NCI-H524 treated with DMSO at 0.1 percent for 48 hours (cell line): ENCODE results near the gene ETV3L.

ENCODE experiments used
- DNase-seq: peaks from one replicate; lab custom pipeline; 2025; lab: John Stamatoyannopoulos, UW

The ETV3L gene

DNA sequence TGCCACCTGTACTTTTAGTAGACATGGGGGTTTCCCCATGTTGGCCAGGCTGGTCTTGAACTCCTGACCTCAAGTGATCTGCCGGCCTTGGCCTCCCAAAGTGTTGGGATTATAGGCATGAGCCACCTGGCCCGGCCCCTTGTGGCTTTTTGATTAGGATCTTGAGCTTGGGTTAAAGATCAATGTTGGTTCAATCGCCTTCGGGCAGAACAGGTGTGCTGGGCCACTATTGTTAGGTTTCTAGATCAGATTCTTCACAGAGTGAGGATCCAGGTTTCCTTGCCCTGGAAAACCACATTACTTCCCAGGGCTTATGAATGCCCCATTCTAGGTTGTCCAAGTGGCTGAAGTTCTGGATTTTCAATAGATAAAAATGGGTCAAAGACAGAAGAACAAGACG, 32.5 kb upstream of the ETV3L start:
- no peak for DNase-seq

DNA sequence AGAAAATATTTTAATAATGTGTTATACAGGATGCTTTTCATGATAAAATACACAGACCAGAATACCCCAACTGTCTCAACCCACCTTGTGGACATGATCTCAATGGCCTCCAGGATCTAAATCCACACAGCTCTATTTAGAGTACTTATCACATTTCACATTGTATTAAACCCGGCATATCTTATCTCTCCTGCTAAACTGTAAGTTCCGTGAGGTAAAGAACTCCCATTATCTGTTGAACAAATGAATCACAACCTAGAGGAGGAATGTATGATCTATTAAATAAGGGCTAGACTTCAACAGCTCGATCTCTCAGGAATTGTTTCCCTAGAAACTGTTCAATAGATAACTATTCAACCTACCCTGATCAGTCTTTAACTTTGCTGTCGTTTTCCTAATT, 31.7 kb upstream of the ETV3L start:
- DNase-seq: no peak

DNA sequence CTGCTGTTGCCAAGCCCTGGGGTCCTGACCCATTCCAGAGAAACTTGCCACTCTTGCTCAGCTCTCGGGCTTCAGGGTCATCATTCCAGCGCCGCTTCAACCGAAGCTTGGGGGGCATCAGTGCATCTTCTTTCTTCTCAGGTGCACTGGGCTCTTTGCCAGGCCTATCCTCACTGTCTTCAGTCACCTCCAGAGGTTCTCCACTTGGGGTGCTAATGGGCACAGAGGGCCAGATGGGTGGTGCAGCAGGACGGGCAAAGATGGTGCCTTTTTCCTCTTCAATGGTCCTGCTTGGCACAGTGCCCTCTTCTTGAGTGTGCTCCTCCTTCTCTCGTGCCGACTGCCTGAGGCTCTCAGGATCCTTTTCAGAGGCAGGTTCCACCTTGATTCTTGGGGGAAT, 25.2 kb upstream of the ETV3L start:
- DNase-seq: no peak

DNA sequence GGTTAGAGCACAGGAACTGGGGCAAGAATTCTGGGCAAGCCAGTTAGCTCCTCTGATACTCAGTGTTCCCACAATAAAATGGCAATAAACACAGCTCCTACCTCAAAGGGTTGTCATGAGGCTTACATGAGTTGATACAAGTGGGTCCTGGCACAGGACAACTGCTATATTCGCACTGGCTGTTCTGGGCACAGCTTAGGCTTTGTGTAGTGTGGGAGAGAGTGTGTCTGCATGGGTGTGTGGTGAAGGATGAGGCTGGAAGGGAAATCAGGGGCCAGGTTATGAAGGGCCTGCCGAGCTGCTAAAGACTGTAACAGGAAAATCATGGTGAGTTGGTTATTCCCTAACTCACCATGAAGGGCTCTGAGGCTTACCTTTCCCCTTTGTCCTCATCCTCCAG, 19.8 kb upstream of the ETV3L start:
- DNase-seq: no peak

DNA sequence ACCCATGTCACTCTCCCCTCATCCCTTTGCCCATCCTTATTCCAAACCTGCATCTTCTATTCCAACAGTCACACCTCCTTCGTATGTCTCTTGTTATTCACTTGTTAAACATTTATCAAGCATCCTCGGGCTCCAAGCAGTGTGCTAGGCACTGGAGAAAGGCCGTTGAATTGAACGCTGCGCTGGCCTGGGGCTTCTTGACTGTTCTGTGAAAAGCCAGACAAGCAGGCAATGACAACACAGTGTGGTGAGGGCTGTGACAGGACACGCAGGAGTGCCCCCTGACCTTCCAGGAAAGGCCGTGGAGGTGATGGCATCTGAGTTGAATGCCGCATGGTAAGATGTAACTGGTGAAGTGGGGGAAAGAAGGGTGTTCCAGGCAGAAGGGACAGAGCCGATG, 19.4 kb upstream of the ETV3L start:
- DNase-seq: no peak

DNA sequence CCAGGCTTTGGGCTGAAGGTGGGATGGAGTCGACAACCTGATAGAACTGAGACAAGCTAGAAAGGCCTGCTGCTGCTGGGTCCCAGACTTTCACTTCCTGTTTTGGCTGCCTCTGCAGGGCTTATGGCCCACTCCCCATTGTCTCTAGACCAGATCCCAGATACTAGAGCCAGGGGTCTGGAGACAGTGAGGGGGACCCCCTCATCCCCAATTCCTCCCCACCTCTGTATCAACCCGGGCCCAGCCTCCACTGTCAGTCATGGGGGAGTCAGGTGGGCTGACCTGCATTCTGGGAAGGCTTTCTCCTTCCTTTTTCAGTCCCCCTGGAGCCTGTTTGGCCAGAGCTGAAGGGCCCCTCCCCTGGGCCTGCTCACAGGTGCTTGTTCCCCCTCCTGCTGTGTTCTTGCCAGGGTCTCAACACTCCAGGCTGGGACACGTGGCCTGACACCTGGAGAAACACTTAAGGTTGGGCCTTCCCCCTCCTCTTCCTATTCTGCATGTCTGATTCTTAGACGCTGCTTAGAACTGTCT, 18.0 kb upstream of the ETV3L start:
- no peak for DNase-seq

DNA sequence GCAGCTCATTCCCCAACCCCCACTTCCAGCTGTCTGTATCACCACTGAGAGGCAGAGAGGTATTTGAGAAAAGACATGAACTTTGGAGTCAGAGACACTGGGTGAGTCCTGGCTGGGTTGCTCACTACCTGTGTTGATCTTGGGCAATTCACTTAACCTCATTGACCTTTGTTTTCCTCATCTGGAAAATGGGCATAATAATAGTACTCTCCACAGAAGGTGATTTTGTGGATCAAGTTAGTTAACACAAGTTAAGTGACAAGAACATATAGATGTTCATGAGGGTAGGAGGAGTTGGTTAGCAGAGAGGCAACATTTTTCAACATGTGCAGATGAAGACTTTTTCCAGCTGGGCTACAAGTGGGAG, 17.1 kb upstream of the ETV3L start:
- DNase-seq: no peak

DNA sequence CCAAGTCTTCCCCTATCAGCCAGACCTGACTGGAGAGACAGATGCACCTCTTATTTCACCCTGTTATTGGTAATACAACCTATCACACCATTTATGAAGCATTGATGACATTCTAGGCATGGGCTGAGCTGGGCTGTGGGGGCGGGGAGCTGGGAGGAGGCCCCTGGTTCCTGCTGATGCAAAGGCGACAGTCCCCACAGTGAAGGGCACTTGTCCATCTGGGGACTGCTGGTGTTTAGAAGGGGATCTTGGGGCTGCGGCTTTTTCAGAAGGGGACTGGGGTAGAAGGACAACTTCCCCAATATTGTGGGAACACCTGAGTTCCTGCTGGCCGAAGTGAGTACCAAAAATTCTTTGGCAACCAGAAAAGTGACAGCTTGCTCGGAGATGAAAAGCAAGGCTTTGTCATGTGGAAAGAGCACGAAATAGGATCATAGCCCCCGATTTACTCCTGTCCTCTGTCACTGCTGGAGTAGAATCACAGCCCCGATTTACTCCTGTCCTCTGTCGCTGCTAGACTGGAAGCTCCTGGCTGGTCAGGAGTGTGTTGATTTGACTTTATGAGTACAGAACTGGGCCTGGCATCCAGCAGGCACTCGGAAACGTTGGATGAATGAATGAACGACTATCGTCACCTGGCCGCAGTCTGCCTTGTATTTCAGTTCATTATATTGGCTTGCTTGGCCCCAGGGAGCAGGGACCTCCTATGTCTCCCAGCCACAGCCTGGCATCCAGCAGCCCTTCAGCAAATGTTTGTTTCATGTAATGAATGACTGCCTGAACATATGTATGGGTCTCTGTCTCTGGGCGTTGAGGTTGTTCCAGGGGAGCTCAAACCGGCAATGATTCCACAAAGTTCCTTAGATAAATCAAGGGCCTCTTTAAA, 16.5 kb upstream of the ETV3L start:
- no peak for DNase-seq

DNA sequence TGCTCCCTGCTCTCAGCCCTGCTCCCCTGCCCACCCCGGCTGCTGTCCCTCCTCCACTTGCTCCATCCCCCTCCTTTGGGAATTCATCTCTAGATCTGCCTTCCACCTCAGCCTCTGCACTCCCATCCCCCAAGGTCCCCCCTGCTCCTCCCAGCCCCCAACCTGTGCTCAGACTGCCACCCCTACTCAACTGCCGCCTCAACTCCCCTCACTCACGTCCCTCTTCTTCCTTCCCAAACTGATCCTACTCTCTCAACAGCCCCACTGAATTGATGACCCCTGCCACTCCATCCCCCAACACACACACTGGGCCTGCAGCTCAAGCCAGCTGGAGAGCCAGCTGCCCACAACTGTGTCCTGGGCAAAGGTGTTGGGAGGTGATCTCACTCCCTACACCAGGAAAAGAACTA, 15.8 kb upstream of the ETV3L start:
- DNase-seq: no peak

DNA sequence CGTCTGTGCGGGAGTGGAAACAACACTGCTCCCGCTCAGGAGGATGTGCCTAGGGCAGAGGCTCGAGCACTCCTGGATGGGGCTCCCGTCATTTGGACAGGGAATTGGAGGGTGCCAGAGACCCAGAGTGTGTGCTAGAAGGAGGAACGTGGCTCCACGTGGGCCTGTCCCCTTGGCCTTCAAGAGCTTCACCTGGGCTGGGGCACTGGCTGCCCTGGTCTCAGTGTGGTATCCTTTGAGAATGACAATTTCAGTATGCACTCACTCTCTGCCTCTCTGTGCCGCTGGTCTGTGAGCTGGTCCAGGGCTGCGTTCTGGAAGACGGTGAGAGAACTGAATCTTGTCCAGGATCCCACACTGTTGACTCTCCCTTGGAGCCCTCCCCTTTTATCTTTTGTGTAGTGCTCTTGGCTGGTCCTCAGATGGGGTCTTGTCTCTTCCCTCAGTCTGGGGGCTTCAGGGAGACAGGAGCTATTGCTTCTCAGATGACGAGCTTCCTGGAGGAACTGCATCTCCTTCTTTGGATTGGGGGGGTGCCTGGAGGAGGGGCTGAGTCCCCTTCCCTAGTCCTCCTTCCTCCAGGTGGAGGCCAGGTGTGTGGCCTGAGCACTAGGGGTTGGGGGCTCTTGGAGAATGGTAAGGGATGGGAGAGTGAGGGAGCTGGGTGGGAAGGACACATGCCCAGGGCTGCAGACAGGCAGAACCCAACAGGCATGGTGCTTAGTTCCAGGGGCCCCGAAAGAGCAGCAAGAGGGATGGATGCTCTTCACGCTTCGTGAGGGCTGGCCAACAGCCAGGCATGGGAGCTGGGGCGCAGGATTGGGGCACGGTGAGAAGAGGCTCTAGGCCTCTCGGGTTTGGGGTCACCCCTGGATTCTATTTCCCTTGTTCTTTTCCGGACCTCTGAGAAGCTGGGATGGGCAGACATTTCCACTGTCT, 14.8 kb upstream of the ETV3L start:
- DNase-seq: no peak

DNA sequence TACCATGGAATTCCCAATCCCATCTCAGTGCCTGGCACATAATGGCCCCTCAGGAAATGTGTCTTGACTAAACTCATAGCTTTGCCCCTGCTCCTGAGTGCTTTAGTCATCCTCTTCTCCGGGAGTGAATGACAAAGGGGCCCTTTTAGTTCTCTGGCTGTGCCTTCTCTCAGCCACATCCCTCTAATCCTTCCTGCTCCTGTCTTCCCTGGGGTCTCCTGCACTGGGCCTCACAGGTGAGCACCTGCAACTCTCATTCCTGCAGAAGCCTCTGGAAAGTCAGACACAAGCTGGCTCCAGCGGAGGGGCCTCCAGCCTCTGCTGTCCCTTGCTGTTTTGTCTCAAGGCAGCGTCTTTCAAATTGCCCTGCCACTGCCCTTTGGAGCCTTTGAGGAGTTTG, 14.0 kb upstream of the ETV3L start:
- no peak for DNase-seq

DNA sequence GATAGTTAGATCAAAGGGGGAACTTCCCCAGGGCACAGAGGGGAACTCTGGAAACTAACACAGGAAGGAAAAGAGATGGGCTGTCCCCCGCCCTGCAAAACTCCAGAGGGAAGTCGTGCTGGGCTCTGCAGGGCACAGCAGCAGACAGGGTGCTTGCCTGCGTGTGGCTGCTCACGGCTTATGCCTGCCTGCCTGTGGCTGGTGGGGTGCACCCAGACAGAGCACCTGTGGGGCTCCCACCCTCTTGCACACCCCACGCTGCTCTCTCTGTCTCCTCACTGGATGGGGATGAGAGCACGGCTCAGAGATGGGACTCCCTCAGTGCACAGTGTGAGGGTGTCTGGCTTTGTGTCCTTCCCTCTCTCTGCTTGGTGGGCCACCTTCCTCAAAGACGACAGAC, 13.5 kb upstream of the ETV3L start:
- no peak for DNase-seq

DNA sequence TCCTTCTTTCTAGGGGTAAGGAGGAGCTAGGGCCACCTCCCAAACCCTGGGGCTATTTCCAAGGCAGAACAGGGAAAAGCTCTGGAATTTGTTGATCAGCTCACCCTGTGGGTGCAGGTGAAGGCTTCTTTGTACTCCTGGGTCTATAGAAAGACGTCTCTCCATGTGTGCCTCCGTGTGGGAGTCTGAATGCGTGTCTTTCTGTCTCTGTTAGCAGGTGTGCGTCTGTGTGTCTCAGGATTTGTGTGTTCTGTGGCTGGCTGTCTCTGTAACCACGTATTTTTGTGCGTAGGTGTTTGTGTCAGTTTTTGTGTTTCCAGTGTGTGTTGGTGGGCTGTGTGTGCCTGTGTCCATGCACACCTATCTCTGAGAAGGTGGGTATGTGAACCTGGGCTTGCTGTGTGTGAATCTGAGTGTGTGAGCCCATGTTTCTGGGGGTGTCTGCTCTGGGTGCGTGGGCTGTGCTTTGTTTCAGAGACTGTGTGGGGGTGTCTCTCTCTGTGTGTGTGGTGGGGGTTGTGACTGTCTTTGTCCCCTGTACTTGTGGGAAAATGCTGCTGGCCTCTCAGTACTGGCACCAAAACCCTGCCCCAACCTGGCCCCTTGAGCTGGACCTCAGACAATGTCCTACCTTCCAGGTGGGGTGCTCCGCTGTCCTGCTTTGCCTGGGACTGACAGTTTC, 12.7 kb upstream of the ETV3L start:
- no peak for DNase-seq

DNA sequence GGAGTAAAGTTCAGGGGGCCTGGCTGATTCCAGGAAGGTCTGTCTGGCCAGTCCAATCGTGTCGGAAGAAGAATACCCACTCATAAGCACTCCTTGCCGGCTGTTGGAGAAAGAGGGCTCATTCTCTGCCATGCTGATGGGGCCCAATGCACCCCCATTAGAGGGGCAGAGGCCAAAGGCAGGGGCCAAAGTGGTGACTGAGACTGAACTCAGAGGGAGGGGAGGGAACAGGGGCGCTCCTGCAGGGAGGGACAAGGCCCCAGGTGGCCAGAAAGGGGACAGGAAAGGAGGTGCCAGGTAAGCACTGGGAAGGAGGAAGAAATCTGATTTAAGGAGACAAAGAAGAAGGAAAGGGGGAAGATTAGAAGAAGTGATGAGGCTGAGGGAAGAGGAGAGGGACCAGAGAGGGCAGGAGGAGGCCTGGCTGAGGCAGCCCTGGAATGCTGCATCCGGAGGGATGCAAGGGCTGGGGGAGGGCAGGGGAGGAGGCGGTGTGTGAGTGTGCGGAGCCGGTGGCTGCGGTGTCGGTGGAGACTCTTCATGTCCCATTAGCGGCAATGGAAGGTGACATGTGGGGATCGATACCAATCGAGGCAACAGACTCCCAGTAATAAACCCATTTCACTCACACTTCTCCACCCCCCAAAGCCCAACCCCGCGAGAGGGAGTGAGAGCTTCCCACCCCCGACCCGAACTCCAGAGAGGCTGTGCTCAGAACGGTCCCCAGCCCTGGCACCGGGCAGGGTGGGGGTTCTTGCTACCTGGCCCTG, 12.0 kb upstream of the ETV3L start:
- no peak for DNase-seq

DNA sequence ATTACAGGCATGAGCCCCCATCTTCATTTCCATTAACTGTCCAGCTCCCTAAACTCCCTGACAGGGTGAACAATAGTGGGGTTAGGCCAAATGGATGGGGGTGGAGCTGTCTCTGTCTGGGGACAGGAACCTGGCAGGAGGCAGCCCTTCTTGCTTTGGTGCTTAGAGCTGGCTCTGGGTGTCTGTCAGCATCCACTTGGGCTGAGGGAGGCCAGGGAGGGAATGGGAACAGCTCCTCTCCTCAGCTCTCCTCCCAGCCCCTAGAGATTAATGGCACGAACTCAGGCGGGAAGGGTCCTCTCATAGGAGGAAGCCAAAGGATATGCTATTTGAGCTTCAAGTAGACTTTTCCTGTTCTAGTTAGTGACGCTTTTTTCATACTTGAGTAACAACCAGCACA, 11.1 kb upstream of the ETV3L start:
- DNase-seq: no peak

DNA sequence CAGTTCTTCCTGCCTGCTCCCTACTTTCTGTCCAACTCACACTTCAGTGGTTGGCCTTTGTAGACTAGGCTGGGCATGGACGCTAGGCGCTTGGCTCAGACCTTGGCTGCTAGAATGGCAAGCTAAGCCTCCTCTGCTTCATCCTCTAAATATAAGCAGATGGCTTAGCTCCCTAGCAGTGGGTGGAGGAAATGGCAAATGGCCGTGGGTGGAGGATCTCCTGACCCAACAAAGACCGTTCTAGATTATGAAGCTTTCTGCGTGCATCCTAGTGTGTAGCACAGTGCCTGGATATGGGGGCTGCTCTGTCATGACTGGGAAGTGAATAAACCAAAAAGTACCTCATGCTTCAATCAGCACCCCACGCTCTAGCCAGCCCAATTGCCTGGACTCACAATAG, 10.4 kb upstream of the ETV3L start:
- DNase-seq: no peak

DNA sequence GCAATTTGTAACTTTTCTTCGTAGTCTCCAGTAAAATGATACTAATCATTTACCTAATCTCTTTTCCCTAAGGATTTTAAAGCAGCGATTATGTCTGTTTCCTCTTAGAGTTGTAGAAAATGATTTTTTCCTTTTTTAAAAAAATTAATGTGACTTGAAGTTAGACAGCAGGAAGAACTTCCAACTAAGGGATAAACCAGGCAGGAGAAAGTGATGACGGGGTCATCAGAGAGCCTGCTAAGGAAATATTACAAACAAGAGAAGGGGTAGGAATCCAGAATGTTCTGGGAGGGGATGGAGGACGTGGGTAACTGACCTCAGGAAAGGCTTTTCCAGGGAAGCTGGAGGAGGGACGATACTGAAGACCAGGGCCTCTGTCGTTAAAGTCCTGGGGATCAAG, 8.8 kb upstream of the ETV3L start:
- DNase-seq: no peak

DNA sequence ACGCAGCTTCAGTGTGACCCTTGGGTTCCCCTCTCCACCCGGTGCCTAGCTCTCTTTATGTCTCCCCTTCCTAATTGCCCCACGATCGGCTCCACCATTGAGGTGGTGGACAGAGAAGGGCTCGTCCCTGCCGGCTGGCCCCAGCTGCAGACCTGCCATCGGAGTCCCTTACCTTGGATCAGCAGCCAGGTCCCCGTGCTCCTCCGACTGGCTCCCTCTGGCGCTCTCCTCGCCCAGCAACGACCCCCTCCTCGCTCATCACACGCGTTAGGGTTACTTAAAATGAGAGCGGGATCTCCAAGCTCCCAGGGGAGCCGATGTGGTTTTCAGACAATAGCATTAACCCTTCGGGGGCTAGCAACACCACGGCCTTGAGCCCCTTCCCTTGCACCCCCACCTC, 8.1 kb upstream of the ETV3L start:
- DNase-seq: no peak

DNA sequence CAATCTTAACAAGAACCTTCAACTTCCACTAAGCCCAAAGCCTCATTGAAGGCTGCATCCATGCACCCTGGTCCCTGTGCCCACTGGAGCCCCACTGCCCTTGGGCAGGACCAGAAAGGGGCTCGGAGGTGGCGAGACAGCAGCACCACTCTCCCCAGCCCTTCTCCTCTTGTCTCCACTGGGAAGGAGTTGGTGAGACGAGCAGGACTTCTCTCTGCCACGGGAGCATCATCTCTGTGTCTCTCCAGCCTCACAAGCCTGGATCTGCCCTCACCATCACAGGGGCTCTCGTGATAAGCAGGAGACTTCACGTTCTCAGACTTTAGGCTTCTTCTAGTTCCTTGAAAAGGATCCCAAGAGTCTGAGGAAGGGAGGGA, 7.2 kb upstream of the ETV3L start:
- DNase-seq: no peak

DNA sequence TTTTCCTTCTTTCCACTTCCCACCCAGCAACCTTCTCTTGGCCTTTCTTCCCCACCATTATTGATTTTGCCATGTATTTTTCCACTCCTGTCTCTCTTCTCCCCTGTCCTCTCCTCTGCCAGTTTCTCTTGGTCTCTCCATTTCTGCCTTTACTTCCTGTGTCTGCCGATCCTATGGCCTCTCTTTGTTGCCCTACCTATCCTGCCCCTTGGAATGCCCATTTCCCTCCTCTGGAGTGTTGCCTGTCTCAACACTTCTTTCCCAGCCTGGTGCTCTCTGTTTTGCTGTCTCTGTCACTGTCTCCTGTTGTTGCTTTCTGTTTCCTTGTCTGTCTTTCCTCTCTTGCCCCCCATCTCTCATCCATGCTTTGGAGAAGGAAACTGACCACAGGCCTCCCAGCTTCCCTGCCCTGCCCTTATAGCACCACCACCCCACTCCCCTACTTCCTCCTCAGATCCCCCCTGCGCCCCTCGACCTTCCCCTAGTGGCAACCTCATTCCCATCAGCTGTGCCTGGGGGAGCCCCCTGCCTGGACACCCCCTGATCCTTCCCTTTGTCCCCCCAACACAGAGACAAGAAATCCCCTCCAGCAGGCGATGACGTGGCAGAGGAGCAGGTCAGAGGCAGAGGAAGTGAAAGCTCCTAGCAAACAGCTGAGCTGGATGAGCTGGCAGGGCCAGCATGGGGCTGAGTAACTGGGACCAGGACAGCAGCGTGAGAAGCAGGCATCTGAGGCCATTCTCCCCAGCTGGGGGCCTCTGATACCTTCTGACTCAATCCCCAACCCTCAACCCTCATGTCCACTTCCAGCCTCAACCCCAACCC, 6.6 kb upstream of the ETV3L start:
- DNase-seq: no peak
